HCT116 (cell line): ENCODE data around the gene AP1M1.

Experiments used
- EZH2 ChIP-seq: fragments of 200-600 bp; sonication (generic); IDR thresholded peaks from 2 replicates; pipeline ENCODE4 v1.6.1; 2017; ENCODE audit warnings: antibody characterized with exemption, mixed run types
- JUND ChIP-seq: IDR thresholded peaks from 2 replicates; pipeline ENCODE4 v1.6.1; 2012
- TF ChIP-seq, protein P1 (sequence below), 3 experiments: fragments of 200-600 bp in 1 of 3; sonication (generic) in 1 of 3; IDR thresholded peaks in 2 of 3; conservative IDR thresholded peaks in 1 of 3; 2 replicates each; pipeline ENCODE4 v1.5.1; 2012 to 2017; ENCODE audit warnings: low read depth in 2 of 3, low read length in 2 of 3, antibody characterized with exemption in 1 of 3, borderline replicate concordance in 1 of 3, control low read depth in 1 of 3, mild to moderate bottlenecking in 1 of 3, mixed read lengths in 1 of 3, mixed run types in 1 of 3, moderate library complexity in 1 of 3; ENCODE audit not compliant: insufficient read depth in 1 of 3
- TF ChIP-seq, protein P2 (sequence below): IDR thresholded peaks from 2 replicates; pipeline ENCODE4 v1.6.1; 2012
- TF ChIP-seq, protein P3 (sequence below): IDR thresholded peaks from 2 replicates; pipeline ENCODE4 v1.6.1; 2012; ENCODE audit warnings: low read depth

DNA sequence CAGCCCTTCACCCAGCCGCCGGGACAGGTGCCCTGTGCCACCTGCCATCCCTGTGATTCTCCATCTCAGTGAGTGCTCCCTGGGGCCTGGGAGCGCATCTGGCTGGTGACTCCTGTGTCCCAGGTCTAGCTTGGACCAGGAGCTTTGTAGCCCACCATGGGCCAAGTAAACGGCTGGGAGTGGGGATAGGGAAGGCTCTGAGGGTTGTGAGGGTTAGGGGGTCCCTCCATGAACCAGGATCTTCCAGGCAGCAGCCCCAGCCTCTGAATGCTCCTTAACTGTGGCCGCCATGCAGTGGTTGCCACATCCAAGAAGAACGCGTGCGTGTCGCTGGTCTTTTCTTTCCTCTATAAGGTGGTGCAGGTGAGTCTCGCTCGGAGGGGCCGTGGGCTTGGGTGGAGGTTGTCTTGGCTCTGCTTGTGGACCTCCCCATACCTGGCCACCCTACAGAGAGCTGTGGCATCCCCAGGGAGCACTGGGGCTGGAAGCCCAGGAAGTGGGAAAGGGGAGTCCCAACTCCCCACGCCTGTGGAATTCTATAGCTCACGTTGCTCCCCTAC is 8.4 kb downstream of the AP1M1 start:
- TF ChIP-seq JUND (no peak), EZH2 (no peak)
- TF ChIP-seq, protein P1, sequence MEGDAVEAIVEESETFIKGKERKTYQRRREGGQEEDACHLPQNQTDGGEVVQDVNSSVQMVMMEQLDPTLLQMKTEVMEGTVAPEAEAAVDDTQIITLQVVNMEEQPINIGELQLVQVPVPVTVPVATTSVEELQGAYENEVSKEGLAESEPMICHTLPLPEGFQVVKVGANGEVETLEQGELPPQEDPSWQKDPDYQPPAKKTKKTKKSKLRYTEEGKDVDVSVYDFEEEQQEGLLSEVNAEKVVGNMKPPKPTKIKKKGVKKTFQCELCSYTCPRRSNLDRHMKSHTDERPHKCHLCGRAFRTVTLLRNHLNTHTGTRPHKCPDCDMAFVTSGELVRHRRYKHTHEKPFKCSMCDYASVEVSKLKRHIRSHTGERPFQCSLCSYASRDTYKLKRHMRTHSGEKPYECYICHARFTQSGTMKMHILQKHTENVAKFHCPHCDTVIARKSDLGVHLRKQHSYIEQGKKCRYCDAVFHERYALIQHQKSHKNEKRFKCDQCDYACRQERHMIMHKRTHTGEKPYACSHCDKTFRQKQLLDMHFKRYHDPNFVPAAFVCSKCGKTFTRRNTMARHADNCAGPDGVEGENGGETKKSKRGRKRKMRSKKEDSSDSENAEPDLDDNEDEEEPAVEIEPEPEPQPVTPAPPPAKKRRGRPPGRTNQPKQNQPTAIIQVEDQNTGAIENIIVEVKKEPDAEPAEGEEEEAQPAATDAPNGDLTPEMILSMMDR (IDR thresholded peaks at IDR 0.05 in 2 of 3, conservative IDR thresholded peaks at IDR 0.05 in 1 of 3; ENCODE audit: borderline replicate concordance in 1 of 3, insufficient read depth in 1 of 3, low read depth in 2 of 3, low read length in 2 of 3): no peak
- TF ChIP-seq, protein P2, sequence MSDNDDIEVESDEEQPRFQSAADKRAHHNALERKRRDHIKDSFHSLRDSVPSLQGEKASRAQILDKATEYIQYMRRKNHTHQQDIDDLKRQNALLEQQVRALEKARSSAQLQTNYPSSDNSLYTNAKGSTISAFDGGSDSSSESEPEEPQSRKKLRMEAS: no peak
- TF ChIP-seq, protein P3, sequence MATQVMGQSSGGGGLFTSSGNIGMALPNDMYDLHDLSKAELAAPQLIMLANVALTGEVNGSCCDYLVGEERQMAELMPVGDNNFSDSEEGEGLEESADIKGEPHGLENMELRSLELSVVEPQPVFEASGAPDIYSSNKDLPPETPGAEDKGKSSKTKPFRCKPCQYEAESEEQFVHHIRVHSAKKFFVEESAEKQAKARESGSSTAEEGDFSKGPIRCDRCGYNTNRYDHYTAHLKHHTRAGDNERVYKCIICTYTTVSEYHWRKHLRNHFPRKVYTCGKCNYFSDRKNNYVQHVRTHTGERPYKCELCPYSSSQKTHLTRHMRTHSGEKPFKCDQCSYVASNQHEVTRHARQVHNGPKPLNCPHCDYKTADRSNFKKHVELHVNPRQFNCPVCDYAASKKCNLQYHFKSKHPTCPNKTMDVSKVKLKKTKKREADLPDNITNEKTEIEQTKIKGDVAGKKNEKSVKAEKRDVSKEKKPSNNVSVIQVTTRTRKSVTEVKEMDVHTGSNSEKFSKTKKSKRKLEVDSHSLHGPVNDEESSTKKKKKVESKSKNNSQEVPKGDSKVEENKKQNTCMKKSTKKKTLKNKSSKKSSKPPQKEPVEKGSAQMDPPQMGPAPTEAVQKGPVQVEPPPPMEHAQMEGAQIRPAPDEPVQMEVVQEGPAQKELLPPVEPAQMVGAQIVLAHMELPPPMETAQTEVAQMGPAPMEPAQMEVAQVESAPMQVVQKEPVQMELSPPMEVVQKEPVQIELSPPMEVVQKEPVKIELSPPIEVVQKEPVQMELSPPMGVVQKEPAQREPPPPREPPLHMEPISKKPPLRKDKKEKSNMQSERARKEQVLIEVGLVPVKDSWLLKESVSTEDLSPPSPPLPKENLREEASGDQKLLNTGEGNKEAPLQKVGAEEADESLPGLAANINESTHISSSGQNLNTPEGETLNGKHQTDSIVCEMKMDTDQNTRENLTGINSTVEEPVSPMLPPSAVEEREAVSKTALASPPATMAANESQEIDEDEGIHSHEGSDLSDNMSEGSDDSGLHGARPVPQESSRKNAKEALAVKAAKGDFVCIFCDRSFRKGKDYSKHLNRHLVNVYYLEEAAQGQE: no peak
